Smooth muscle cell (in vitro differentiated cells): ENCODE results near the gene CBR4. TPM values are rescaled to one million over a fixed set of nuclear protein-coding genes. Genes with fewer than 3 reads are reported as not detected.

Experiments used
- DNase-seq: peaks from one replicate; lab custom pipeline; 2025; ENCODE audit not compliant: unreplicated experiment; lab: John Stamatoyannopoulos, UW
- H2AFZ ChIP-seq: fragments of 200-600 bp; sonication (generic); 2 replicates; pipeline ENCODE4 v1.6.0; 2016; ENCODE audit warnings: antibody characterized with exemption, low read depth, mild to moderate bottlenecking
- H3F3A ChIP-seq: fragments of 200-600 bp; sonication (generic); 2 replicates; pipeline ENCODE4 v1.6.0; 2017; ENCODE audit warnings: antibody characterized with exemption, low read depth
- H3K27ac ChIP-seq: fragments of 200-600 bp; sonication (generic); 2 replicates; pipeline ENCODE4 v1.5.1; 2016; ENCODE audit warnings: low read depth, mild to moderate bottlenecking
- H3K27me3 ChIP-seq: fragments of 200-600 bp; sonication (generic); 2 replicates; pipeline ENCODE4 v1.6.1; 2016; ENCODE audit warnings: low read depth, mild to moderate bottlenecking
- H3K36me3 ChIP-seq: fragments of 200-600 bp; sonication (generic); 2 replicates; pipeline ENCODE4 v1.5.1; 2016; ENCODE audit warnings: low read depth
- H3K4me1 ChIP-seq: fragments of 200-600 bp; sonication (generic); 2 replicates; pipeline ENCODE4 v1.5.1; 2016; ENCODE audit warnings: low read depth
- H3K4me2 ChIP-seq: fragments of 200-600 bp; sonication (generic); 2 replicates; pipeline ENCODE4 v1.6.0; 2016; ENCODE audit warnings: mild to moderate bottlenecking
- H3K4me3 ChIP-seq: fragments of 200-600 bp; sonication (generic); 2 replicates; pipeline ENCODE4 v1.5.1; 2016; ENCODE audit warnings: mild to moderate bottlenecking
- H3K79me2 ChIP-seq: fragments of 200-600 bp; sonication (generic); 2 replicates; pipeline ENCODE4 v1.6.0; 2016; ENCODE audit warnings: low read depth, mild to moderate bottlenecking
- H3K9ac ChIP-seq: fragments of 200-600 bp; sonication (generic); 2 replicates; pipeline ENCODE4 v1.6.0; 2016; ENCODE audit warnings: low read depth
- H3K9me3 ChIP-seq: fragments of 200-600 bp; sonication (generic); replicated peaks from 2 replicates; pipeline ENCODE4 v1.5.1; 2016; ENCODE audit warnings: low read depth
- H4K20me1 ChIP-seq: fragments of 200-600 bp; sonication (generic); 2 replicates; pipeline ENCODE4 v1.6.0; 2016; ENCODE audit warnings: low read depth
- WGBS: methylation state at CpG from one replicate; pipeline ENCODE4 v1.1.7; 2016; ENCODE audit warnings: low lambda C conversion rate; 5-methylcytosine and 5-hydroxymethylcytosine counted together
- polyA plus RNA-seq: library from polyadenylated mRNA; unstranded; fragments of >200 nt; fragmentation: Nextera tagmentation; extraction: Ambion mirVana; gene quantifications from 2 replicates; pipeline ENCODE4 v1.2.1, GENCODE V29; 2016
- total RNA-seq: library from RNA; depleted of rRNA; stranded (reverse); fragments of >200 nt; gene quantifications from 2 replicates; pipeline ENCODE4 v1.2.3, GENCODE V29; 2014
- TF ChIP-seq, protein P1 (sequence below): fragments of 200-600 bp; sonication (generic); IDR thresholded peaks from 2 replicates; pipeline ENCODE4 v1.5.1; 2017; ENCODE audit warnings: borderline replicate concordance, mild to moderate bottlenecking, antibody characterized with exemption; ENCODE audit not compliant: insufficient read depth, poor library complexity, severe bottlenecking

The CBR4 gene
- total and polyA plus RNA-seq, 2 experiments from 2014 or later = 7.6 to 14.5 TPM

DNA sequence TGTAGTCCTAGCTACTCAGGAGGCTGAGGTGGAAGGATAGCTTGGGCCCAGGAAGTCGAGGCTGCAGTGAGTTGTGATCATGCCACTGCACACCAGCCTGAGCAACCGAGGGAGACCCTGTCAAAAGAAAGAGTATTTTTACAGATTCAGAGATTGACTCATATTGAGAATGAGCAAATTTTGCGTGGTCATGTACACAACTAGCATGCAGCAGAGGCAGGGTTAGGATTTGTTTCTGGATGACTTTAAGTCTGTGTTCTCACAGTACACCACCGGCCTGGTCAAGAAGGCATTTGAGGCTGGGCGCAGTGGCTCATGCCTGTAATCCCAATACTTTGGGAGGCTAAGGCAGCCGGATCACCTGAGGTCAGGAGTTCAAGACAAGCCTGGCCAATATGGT is 44.8 kb upstream of the CBR4 start:
- no peak overlapping the region for H3K4me3 ChIP-seq
- H3K4me1 ChIP-seq = peaks cover 3% of the 10 kb centered on the region
- H3K9ac ChIP-seq = no peak overlapping the region
- no peak overlapping the region for H2AFZ ChIP-seq
- H4K20me1 ChIP-seq = no peaks in the 10 kb centered on the region
- H3K27me3 ChIP-seq = peaks cover 2% of the 10 kb centered on the region
- WGBS = 95% methylated on average over 6 of the region's 6 CpGs
- H3K4me2 ChIP-seq = no peak overlapping the region
- no peaks in the 10 kb centered on the region for H3K36me3 ChIP-seq
- H3K79me2 ChIP-seq = no peaks in the 10 kb centered on the region
- no peak overlapping the region for H3K27ac ChIP-seq
- no peaks in the 10 kb centered on the region for H3K9me3 ChIP-seq
- DNase-seq = no peak
- no peaks in the 10 kb centered on the region for H3F3A ChIP-seq
- TF ChIP-seq, protein P1, sequence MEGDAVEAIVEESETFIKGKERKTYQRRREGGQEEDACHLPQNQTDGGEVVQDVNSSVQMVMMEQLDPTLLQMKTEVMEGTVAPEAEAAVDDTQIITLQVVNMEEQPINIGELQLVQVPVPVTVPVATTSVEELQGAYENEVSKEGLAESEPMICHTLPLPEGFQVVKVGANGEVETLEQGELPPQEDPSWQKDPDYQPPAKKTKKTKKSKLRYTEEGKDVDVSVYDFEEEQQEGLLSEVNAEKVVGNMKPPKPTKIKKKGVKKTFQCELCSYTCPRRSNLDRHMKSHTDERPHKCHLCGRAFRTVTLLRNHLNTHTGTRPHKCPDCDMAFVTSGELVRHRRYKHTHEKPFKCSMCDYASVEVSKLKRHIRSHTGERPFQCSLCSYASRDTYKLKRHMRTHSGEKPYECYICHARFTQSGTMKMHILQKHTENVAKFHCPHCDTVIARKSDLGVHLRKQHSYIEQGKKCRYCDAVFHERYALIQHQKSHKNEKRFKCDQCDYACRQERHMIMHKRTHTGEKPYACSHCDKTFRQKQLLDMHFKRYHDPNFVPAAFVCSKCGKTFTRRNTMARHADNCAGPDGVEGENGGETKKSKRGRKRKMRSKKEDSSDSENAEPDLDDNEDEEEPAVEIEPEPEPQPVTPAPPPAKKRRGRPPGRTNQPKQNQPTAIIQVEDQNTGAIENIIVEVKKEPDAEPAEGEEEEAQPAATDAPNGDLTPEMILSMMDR = no peak

DNA sequence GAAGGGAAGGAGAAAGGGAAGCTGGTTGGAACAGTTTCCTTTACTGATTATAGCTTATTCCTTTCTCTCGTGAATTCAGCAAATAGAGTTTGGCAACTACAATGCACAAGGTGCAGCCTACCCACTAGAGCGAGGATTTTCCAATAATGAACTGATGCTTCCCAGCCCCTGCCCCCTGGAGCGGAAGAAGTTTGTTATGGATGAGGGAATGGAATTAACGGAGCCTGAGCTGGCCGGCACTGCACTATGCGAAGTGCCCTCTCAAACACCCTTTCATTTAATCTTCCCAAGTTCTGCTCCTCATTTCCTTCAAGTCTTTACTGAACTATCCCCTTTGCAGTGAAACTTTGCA is 42.5 kb upstream of the CBR4 start:
- Histone ChIP-seq H3K4me1 (peaks cover 7% of the 10 kb centered on the region), H3K9ac (no peak overlapping the region), H3F3A (no peaks in the 10 kb centered on the region), H3K4me3 (no peak overlapping the region), H3K27me3 (peaks cover 2% of the 10 kb centered on the region), H4K20me1 (no peaks in the 10 kb centered on the region), H3K27ac (no peak overlapping the region), H3K36me3 (no peaks in the 10 kb centered on the region), H3K4me2 (no peak overlapping the region), H3K79me2 (no peaks in the 10 kb centered on the region), H2AFZ (no peak overlapping the region), H3K9me3 (no peaks in the 10 kb centered on the region)
- TF ChIP-seq, protein P1 = no peak
- no peak for DNase-seq
- 96% methylated on average over 6 of the region's 6 CpGs for WGBS

DNA sequence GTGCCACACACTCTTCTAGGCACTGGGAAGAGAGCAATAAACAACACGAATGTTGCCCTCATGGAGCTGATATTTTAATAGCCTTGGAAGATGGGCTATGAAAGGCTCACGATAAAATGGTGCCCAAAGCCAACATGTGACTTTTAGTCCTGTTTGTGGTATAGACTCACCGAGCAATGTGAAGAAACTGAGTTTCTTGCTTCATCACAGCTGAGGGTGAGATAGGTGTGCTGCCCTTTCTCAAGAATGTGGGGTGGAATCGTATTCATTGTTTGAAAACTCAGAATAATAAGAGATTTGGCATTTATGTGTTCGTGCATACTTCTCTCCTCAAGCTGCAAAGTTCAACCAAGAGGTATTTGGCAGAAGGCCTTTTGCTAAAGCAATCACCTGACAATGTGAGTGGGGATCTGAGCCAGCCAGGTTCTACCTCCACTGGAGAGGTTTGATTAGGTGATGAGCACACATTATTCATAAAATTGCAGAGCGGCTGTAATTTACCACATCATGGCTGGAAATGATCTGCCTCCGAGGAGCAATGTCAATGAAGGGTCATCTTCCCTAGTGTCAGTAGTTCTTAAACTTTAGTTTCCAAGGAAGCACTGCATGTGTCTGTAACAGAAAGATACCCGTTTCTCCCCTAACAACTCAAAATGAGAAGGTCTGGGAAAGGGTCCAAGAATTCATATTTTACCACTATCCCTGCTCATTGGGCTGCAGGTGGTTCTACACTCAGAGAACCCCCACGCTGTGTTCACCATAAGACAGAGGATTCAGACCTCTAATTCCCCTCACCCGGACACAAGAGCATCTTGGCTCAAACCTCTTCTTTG is 41.9 kb upstream of the CBR4 start:
- TF ChIP-seq, protein P1 = no peak
- Histone ChIP-seq H3K4me2 (no peak overlapping the region), H3K79me2 (no peaks in the 10 kb centered on the region), H3K9ac (no peak overlapping the region), H3K36me3 (no peaks in the 10 kb centered on the region), H3K27ac (no peak overlapping the region), H4K20me1 (no peaks in the 10 kb centered on the region), H3K27me3 (peaks cover 2% of the 10 kb centered on the region), H3K9me3 (no peaks in the 10 kb centered on the region), H3K4me1 (peaks cover 7% of the 10 kb centered on the region), H3K4me3 (no peak overlapping the region), H3F3A (no peaks in the 10 kb centered on the region), H2AFZ (no peak overlapping the region)
- WGBS = 95% methylated on average over 10 of the region's 10 CpGs
- no peak for DNase-seq
